SK-N-SH (cell line): ENCODE data around the gene VTCN1.

ENCODE experiments used
- CHD2 ChIP-seq: fragments of 150-350 bp; IDR thresholded peaks from 2 replicates; pipeline ENCODE4 v1.6.1; 2018; ENCODE audit warnings: low read length; ENCODE audit not compliant: partially characterized antibody
- CTCF ChIP-seq: fragments of 200-600 bp; sonication (generic); IDR thresholded peaks from 2 replicates; pipeline ENCODE4 v1.6.1; 2017; ENCODE audit warnings: antibody characterized with exemption, mild to moderate bottlenecking, moderate library complexity
- EP300 ChIP-seq, 2 experiments: IDR thresholded peaks; 2 replicates each; pipeline versions ENCODE4 v1.4.0 to v1.6.1; 2012; ENCODE audit warnings: borderline replicate concordance in 1 of 2, low read depth in 1 of 2, low read length in 1 of 2
- EZH2phosphoT487 ChIP-seq: fragments of 200-600 bp; sonication (generic); IDR thresholded peaks from 2 replicates; pipeline ENCODE4 v1.6.1; 2017; ENCODE audit warnings: low read depth, mixed run types, mild to moderate bottlenecking, antibody characterized with exemption, moderate library complexity, borderline replicate concordance
- FOXJ3 ChIP-seq: sonication (generic); formaldehyde crosslinking; IDR thresholded peaks from 2 replicates; pipeline ENCODE4 v1.5.1; 2020; ENCODE audit warnings: mild to moderate bottlenecking, missing genetic modification reagents
- GATA2 ChIP-seq: sonication (generic); formaldehyde crosslinking; IDR thresholded peaks from 2 replicates; pipeline ENCODE4 v1.5.0; 2020; ENCODE audit warnings: mild to moderate bottlenecking, missing genetic modification reagents
- JUND ChIP-seq: IDR thresholded peaks from 2 replicates; pipeline ENCODE4 v1.4.0; 2012
- POLR2AphosphoS5 ChIP-seq: IDR thresholded peaks from 2 replicates; pipeline ENCODE4 v1.6.1; 2012; ENCODE audit warnings: low read depth, low read length
- SIN3A ChIP-seq: IDR thresholded peaks from 2 replicates; pipeline ENCODE4 v1.6.1; 2012; ENCODE audit warnings: low read depth, mild to moderate bottlenecking, low read length, moderate library complexity, borderline replicate concordance
- SMC3 ChIP-seq: IDR thresholded peaks from 2 replicates; pipeline ENCODE4 v1.6.1; 2012; ENCODE audit warnings: low read depth, low read length, improper control_type of control experiment
- TCF12 ChIP-seq: IDR thresholded peaks from 2 replicates; pipeline ENCODE4 v1.4.0; 2012
- TEAD4 ChIP-seq: IDR thresholded peaks from 2 replicates; pipeline ENCODE4 v1.4.0; 2012; ENCODE audit warnings: mild to moderate bottlenecking, borderline replicate concordance; ENCODE audit not compliant: insufficient read depth
- TF ChIP-seq, protein P1 (sequence below): IDR thresholded peaks from 2 replicates; pipeline ENCODE4 v1.4.0; 2012; ENCODE audit warnings: low read depth

DNA sequence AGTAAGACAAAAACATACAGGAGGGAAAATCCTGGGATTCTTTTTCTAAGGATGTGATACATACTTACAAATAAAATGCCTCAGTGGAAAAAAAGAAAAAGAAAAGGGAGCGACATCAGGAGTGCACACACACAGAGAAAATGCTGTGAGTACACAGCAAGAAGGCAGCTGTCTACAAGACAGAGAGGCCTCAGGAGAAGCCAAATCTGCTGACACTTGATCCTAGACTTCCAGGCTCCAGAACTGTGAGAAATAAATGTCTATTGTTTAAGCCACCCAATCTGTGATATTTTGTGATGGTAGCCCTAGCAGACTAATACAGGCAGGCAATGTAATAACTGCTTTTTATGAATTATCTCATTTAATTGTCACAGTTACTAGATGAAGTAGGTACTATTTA, 72.2 kb downstream of the VTCN1 start:
- TF ChIP-seq JUND (no peak), CTCF (no peak), TCF12 (no peak), EP300 (IDR thresholded peaks at IDR 0.05; ENCODE audit: borderline replicate concordance in 1 of 2, low read depth in 1 of 2, low read length in 1 of 2) (no peak), POLR2AphosphoS5 (no peak), TEAD4 (no peak), SMC3 (no peak), CHD2 (no peak), SIN3A (no peak), EZH2phosphoT487 (no peak), GATA2 (CRISPR knock-in tag) (no peak), FOXJ3 (CRISPR knock-in tag) (no peak)
- TF ChIP-seq, protein P1, sequence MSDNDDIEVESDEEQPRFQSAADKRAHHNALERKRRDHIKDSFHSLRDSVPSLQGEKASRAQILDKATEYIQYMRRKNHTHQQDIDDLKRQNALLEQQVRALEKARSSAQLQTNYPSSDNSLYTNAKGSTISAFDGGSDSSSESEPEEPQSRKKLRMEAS = no peak
